KOPT-K1 (cell line): ENCODE results near the gene SLC16A4.
"Not testable (repeated sequence)": the region's sequence is repeated elsewhere in the genome, so short reads cannot be mapped to it uniquely, and the experiment has no call there.

Experiments used
- H3K27ac ChIP-seq: fragments of 200-600 bp; sonication (generic); 2 replicates; pipeline ENCODE4 v1.5.1; 2016; ENCODE audit warnings: antibody characterized with exemption, mild to moderate bottlenecking, low read depth, low read length; ENCODE audit not compliant: poor library complexity, severe bottlenecking
- H3K36me3 ChIP-seq: fragments of 200-600 bp; sonication (generic); 2 replicates; pipeline ENCODE4 v1.5.1; 2017; ENCODE audit warnings: antibody characterized with exemption, mild to moderate bottlenecking, low read length, moderate library complexity; ENCODE audit not compliant: insufficient read depth
- H3K9me3 ChIP-seq: fragments of 200-600 bp; sonication (generic); 2 replicates; pipeline ENCODE4 v1.5.1; 2017; ENCODE audit warnings: antibody characterized with exemption, low read length, mild to moderate bottlenecking; ENCODE audit not compliant: insufficient read depth, poor library complexity, severe bottlenecking

SLC16A4 gene

GRCh38 chr1:110390692-110391245, at the start of gene SLC16A4:
Gene SLC16A4 (minus strand): TSS chr1:110391026. CDS start chr1:110389323, 1,703 bp downstream.
- Histone ChIP-seq H3K27ac (no peak within 1 kb of the TSS), H3K36me3 (peaks cover 35% of the 10 kb centered on the region; the same call in 1 of the 2 replicates), H3K9me3 (no peaks in the 10 kb centered on the region)

GRCh38 chr1:110439873-110440272, 49.0 kb upstream of the SLC16A4 start:
- not testable (repeated sequence) for H3K9me3 ChIP-seq, H3K36me3 ChIP-seq, H3K27ac ChIP-seq

GRCh38 chr1:110438893-110439292, 48.1 kb upstream of the SLC16A4 start:
- Histone ChIP-seq H3K9me3 (no peaks in the 10 kb centered on the region), H3K36me3 (no peaks in the 10 kb centered on the region), H3K27ac (no peak overlapping the region)

- H3K9me3 ChIP-seq, H3K27ac ChIP-seq, H3K36me3 ChIP-seq: not testable (repeated sequence)
Measured at GRCh38 chr1:110437645-110438299, 46.9 kb upstream of the SLC16A4 start.

GRCh38 chr1:110436635-110437034, 45.8 kb upstream of the SLC16A4 start:
- H3K27ac ChIP-seq: no peak overlapping the region

GRCh38 chr1:110434946-110435345, 44.1 kb upstream of the SLC16A4 start:
- H3K27ac ChIP-seq: no peak overlapping the region
- H3K36me3 ChIP-seq: no peaks in the 10 kb centered on the region
- no peaks in the 10 kb centered on the region for H3K9me3 ChIP-seq

More at GRCh38 chr1:110436635-110437034, 45.8 kb upstream of the SLC16A4 start:
- H3K9me3 ChIP-seq: no peaks in the 10 kb centered on the region
- H3K36me3 ChIP-seq: no peaks in the 10 kb centered on the region

- no peak overlapping the region for H3K27ac ChIP-seq
- no peaks in the 10 kb centered on the region for H3K36me3 ChIP-seq
- H3K9me3 ChIP-seq: no peaks in the 10 kb centered on the region
Measured at GRCh38 chr1:110433803-110434202, 43.0 kb upstream of the SLC16A4 start.

GRCh38 chr1:110433213-110433612, 42.4 kb upstream of the SLC16A4 start:
- H3K36me3 ChIP-seq: no peaks in the 10 kb centered on the region
- no peak overlapping the region for H3K27ac ChIP-seq
- H3K9me3 ChIP-seq: no peaks in the 10 kb centered on the region

GRCh38 chr1:110430901-110431300, 40.1 kb upstream of the SLC16A4 start:
- H3K9me3 ChIP-seq: no peaks in the 10 kb centered on the region
- H3K27ac ChIP-seq: no peak overlapping the region
- no peaks in the 10 kb centered on the region for H3K36me3 ChIP-seq

- Histone ChIP-seq H3K36me3 (no peaks in the 10 kb centered on the region), H3K27ac (no peak overlapping the region)
Measured at GRCh38 chr1:110430366-110430765, 39.5 kb upstream of the SLC16A4 start.

GRCh38 chr1:110428946-110429345, 38.1 kb upstream of the SLC16A4 start:
- H3K36me3 ChIP-seq: no peaks in the 10 kb centered on the region
- no peak overlapping the region for H3K27ac ChIP-seq
- no peaks in the 10 kb centered on the region for H3K9me3 ChIP-seq

More at GRCh38 chr1:110430366-110430765, 39.5 kb upstream of the SLC16A4 start:
- no peaks in the 10 kb centered on the region for H3K9me3 ChIP-seq

- Histone ChIP-seq H3K9me3 (no peaks in the 10 kb centered on the region), H3K27ac (no peak overlapping the region), H3K36me3 (no peaks in the 10 kb centered on the region)
Measured at GRCh38 chr1:110426854-110427253, 36.0 kb upstream of the SLC16A4 start.

GRCh38 chr1:110425612-110426152, 34.9 kb upstream of the SLC16A4 start:
- H3K27ac ChIP-seq: no peak overlapping the region

GRCh38 chr1:110424699-110425611, 34.1 kb upstream of the SLC16A4 start:
- Histone ChIP-seq H3K27ac (no peak overlapping the region), H3K9me3 (peaks cover 9% of the 10 kb centered on the region), H3K36me3 (no peaks in the 10 kb centered on the region)

More at GRCh38 chr1:110425612-110426152, 34.9 kb upstream of the SLC16A4 start:
- Histone ChIP-seq H3K36me3 (no peaks in the 10 kb centered on the region), H3K9me3 (peaks cover 9% of the 10 kb centered on the region)
